Fibroblast of skin of right biceps (primary cell): ENCODE measurements around the gene ABHD4.
"Not testable (repeated sequence)": the region's sequence is repeated elsewhere in the genome, so short reads cannot be mapped to it uniquely, and the experiment has no call there.

Source experiments
- DNase-seq: peaks from one replicate; pipeline ENCODE4 v3.0.0-alpha.2; 2013

The ABHD4 gene

GRCh38 chr14:22630066-22630465 is 32.0 kb downstream of the ABHD4 start:
- no peak for DNase-seq

GRCh38 chr14:22630486-22630885 is 32.4 kb downstream of the ABHD4 start:
- DNase-seq: peak; percentile 86

- no peak for DNase-seq
Measured at GRCh38 chr14:22634233-22634900, 36.3 kb downstream of the ABHD4 start.

GRCh38 chr14:22635980-22636379 is 37.9 kb downstream of the ABHD4 start:
- DNase-seq: not testable (repeated sequence)

GRCh38 chr14:22640192-22640591 is 42.1 kb downstream of the ABHD4 start:
- no peak for DNase-seq

- DNase-seq: no peak
Measured at GRCh38 chr14:22641846-22642245, 43.7 kb downstream of the ABHD4 start.

GRCh38 chr14:22644305-22644635 is 46.2 kb downstream of the ABHD4 start, which contains the start of gene OR6J1:
OR6J1 (minus strand) TSS chr14:22644352; CDS start chr14:22634811, 9,541 bp downstream.
- no peak for DNase-seq

- DNase-seq: peak; percentile 83
Measured at GRCh38 chr14:22646570-22647254, 48.6 kb downstream of the ABHD4 start.

GRCh38 chr14:22648506-22648905 is 50.4 kb downstream of the ABHD4 start:
- DNase-seq: peak; percentile 48

- DNase-seq: no peak
Measured at GRCh38 chr14:22650046-22650739, 52.1 kb downstream of the ABHD4 start.

- DNase-seq: peak; percentile 54
Measured at GRCh38 chr14:22650960-22651521, 52.9 kb downstream of the ABHD4 start.

- DNase-seq: no peak
Measured at GRCh38 chr14:22651586-22651985, 53.5 kb downstream of the ABHD4 start.

GRCh38 chr14:22653012-22653621 is 55.0 kb downstream of the ABHD4 start:
- DNase-seq: peak; percentile 82

GRCh38 chr14:22656226-22656625 is 58.1 kb downstream of the ABHD4 start:
- DNase-seq: no peak

GRCh38 chr14:22656945-22657731 is 59.0 kb downstream of the ABHD4 start:
- DNase-seq: peak; percentile 91

- peak; percentile 39 for DNase-seq
Measured at GRCh38 chr14:22657861-22658260, 59.8 kb downstream of the ABHD4 start.

- no peak for DNase-seq
Measured at GRCh38 chr14:22658946-22659345, 60.8 kb downstream of the ABHD4 start.

- no peak for DNase-seq
Measured at GRCh38 chr14:22660654-22661053, 62.6 kb downstream of the ABHD4 start.
